GM18858 (cell line): ENCODE results near the gene GRWD1.

Experiments
- ATAC-seq: cut with Tn5 transposase; IDR thresholded peaks from one replicate; pipeline ENCODE4 v1.9.1; 2021; ENCODE audit not compliant: unreplicated experiment

Gene GRWD1

GRCh38 chr19:48455171-48455907 is 9.6 kb downstream of the GRWD1 start, which contains the start of gene KCNJ14:
TSS of gene KCNJ14 (plus strand) at chr19:48455574. CDS start at chr19:48461725, 6,151 bp downstream.
- ATAC-seq = no peak

GRCh38 chr19:48455908-48456562 is 10.3 kb downstream of the GRWD1 start:
- no peak for ATAC-seq

GRCh38 chr19:48456864-48457263 is 11.1 kb downstream of the GRWD1 start:
- ATAC-seq = no peak

- ATAC-seq = no peak
Measured at GRCh38 chr19:48458016-48458415, 12.2 kb downstream of the GRWD1 start.

GRCh38 chr19:48461651-48461981 is 15.8 kb downstream of the GRWD1 start:
- ATAC-seq = no peak

- no peak for ATAC-seq
Measured at GRCh38 chr19:48461982-48462655, 16.3 kb downstream of the GRWD1 start.

GRCh38 chr19:48465215-48465614 is 19.4 kb downstream of the GRWD1 start:
- no peak for ATAC-seq

- ATAC-seq = no peak
Measured at GRCh38 chr19:48466561-48467325, 21.0 kb downstream of the GRWD1 start.

GRCh38 chr19:48468772-48469288 is 23.0 kb downstream of the GRWD1 start:
- peak; percentile 84 for ATAC-seq

GRCh38 chr19:48469289-48469881 is 23.6 kb downstream of the GRWD1 start, which contains the start of gene CYTH2:
TSS of gene CYTH2 (plus strand) at chr19:48469369. CDS start at chr19:48469508, 139 bp downstream.
- peak; percentile 3 for ATAC-seq

GRCh38 chr19:48469934-48470680 is 24.3 kb downstream of the GRWD1 start:
- ATAC-seq = no peak

- no peak for ATAC-seq
Measured at GRCh38 chr19:48470856-48471255, 25.1 kb downstream of the GRWD1 start.

- no peak for ATAC-seq
Measured at GRCh38 chr19:48471836-48472235, 26.1 kb downstream of the GRWD1 start.

- no peak for ATAC-seq
Measured at GRCh38 chr19:48473161-48473966, 27.6 kb downstream of the GRWD1 start.

GRCh38 chr19:48474084-48474592 is 28.4 kb downstream of the GRWD1 start:
- no peak for ATAC-seq

GRCh38 chr19:48475369-48476068 is 29.7 kb downstream of the GRWD1 start:
- ATAC-seq = no peak

- no peak for ATAC-seq
Measured at GRCh38 chr19:48476176-48476575, 30.4 kb downstream of the GRWD1 start.

- ATAC-seq = no peak
Measured at GRCh38 chr19:48477067-48477685, 31.4 kb downstream of the GRWD1 start.
